Neutrophil (primary cell): ENCODE data around the gene NCKAP5L.

Source experiments
- H3K27ac ChIP-seq: fragments of 200-600 bp; sonication (generic); 2 replicates; pipeline ENCODE4 v1.5.1; 2016; ENCODE audit warnings: mild to moderate bottlenecking, moderate library complexity
- H3K27me3 ChIP-seq: fragments of 200-600 bp; sonication (generic); 2 replicates; pipeline ENCODE4 v1.6.0; 2016; ENCODE audit warnings: mild to moderate bottlenecking
- H3K36me3 ChIP-seq: fragments of 200-600 bp; sonication (generic); 2 replicates; pipeline ENCODE4 v1.5.1; 2017
- H3K4me1 ChIP-seq, 2 experiments: fragments of 200-600 bp in 1 of 2; sonication (generic) in 1 of 2; 1 replicate in 1 of 2; 2 replicates in 1 of 2; pipeline versions ENCODE4 v1.5.1 to v1.6.1; 2013 to 2016; ENCODE audit warnings: low read depth in 1 of 2, low read length in 1 of 2, mild to moderate bottlenecking in 1 of 2, moderate library complexity in 1 of 2; ENCODE audit not compliant: control insufficient read depth in 1 of 2, insufficient read depth in 1 of 2
- H3K4me3 ChIP-seq, 2 experiments: fragments of 200-600 bp in 1 of 2; sonication (generic) in 1 of 2; 1 replicate in 1 of 2; 2 replicates in 1 of 2; pipeline ENCODE4 v1.5.1; 2013 to 2016; ENCODE audit warnings: low read depth in 1 of 2, low read length in 1 of 2, mild to moderate bottlenecking in 1 of 2, moderate library complexity in 1 of 2
- H3K9me3 ChIP-seq: fragments of 200-600 bp; sonication (generic); 2 replicates; pipeline ENCODE4 v1.5.1; 2016
- CTCF ChIP-seq: fragments of 200-600 bp; sonication (generic); IDR thresholded peaks from 2 replicates; pipeline ENCODE4 v1.5.1; 2016; ENCODE audit warnings: antibody characterized with exemption

Gene NCKAP5L

GRCh38 chr12:49805409-49805808, 22.8 kb downstream of the NCKAP5L start:
- Histone ChIP-seq H3K4me1 (no peaks in the 10 kb centered on the region), H3K36me3 (peaks cover 33% of the 10 kb centered on the region), H3K27me3 (no peaks in the 10 kb centered on the region), H3K9me3 (no peaks in the 10 kb centered on the region), H3K27ac (no peak overlapping the region), H3K4me3 (no peak overlapping the region)
- TF ChIP-seq CTCF: no peak

GRCh38 chr12:49804821-49805220, 23.4 kb downstream of the NCKAP5L start:
- no peak for TF ChIP-seq CTCF
- Histone ChIP-seq H3K27me3 (no peaks in the 10 kb centered on the region), H3K27ac (no peak overlapping the region), H3K4me3 (no peak overlapping the region), H3K9me3 (no peaks in the 10 kb centered on the region), H3K36me3 (peaks cover 39% of the 10 kb centered on the region), H3K4me1 (no peaks in the 10 kb centered on the region)

- no peaks in the 10 kb centered on the region for H3K27me3 ChIP-seq
- peaks cover 39% of the 10 kb centered on the region for H3K36me3 ChIP-seq
- TF ChIP-seq CTCF: no peak
- no peaks in the 10 kb centered on the region for H3K9me3 ChIP-seq
- no peak overlapping the region for H3K27ac ChIP-seq
- H3K4me1 ChIP-seq: peaks cover 0 to 1% of the 10 kb centered on the region in 2 experiments
- no peak overlapping the region for H3K4me3 ChIP-seq
These were observed 24.3 kb downstream of the NCKAP5L start for GRCh38 chr12:49803693-49804450.

GRCh38 chr12:49801141-49802063, 26.8 kb downstream of the NCKAP5L start:
- peaks cover 24 to 26% of the 10 kb centered on the region in 2 experiments for H3K4me1 ChIP-seq
- H3K4me3 ChIP-seq: no peak overlapping the region
- H3K9me3 ChIP-seq: no peaks in the 10 kb centered on the region
- no peaks in the 10 kb centered on the region for H3K27me3 ChIP-seq
- H3K27ac ChIP-seq: no peak overlapping the region
- no peak for TF ChIP-seq CTCF
- H3K36me3 ChIP-seq: peaks cover 39% of the 10 kb centered on the region

GRCh38 chr12:49800421-49801140, 27.6 kb downstream of the NCKAP5L start:
- Histone ChIP-seq H3K27me3 (no peaks in the 10 kb centered on the region), H3K4me3 (no peak overlapping the region), H3K9me3 (no peaks in the 10 kb centered on the region), H3K36me3 (peaks cover 39% of the 10 kb centered on the region), H3K4me1 (peaks cover 28 to 31% of the 10 kb centered on the region in 2 experiments), H3K27ac (no peak overlapping the region)
- TF ChIP-seq CTCF: no peak
